ENCODE results near the gene APLN. TPM values are rescaled to one million over a fixed set of nuclear protein-coding genes. Genes with fewer than 3 reads are reported as not detected.

The APLN gene
- total and polyA plus RNA-seq, 2 donors (not counting 1 experiment from before 2014, with no cell fraction given): 0.17 to 2.4 TPM

- H4K20me1 ChIP-seq (ENCODE audit: control insufficient read depth, extremely low read depth, insufficient read depth, low read length): no peaks in the 10 kb centered on the region
- H3K9me3 ChIP-seq (ENCODE audit: control insufficient read depth, insufficient read depth, low read depth, low read length): no peaks in the 10 kb centered on the region
- no peak overlapping the region for H3K27ac ChIP-seq (ENCODE audit: insufficient read depth, low read length)
- no peaks in the 10 kb centered on the region for H3K79me2 ChIP-seq (ENCODE audit: control insufficient read depth, insufficient read depth, low read length)
- no peak overlapping the region for H3K4me2 ChIP-seq (ENCODE audit: extremely low read depth, insufficient read depth, low read length)
- no peak overlapping the region for H3K4me3 ChIP-seq (replicated peaks in 1 of 4; ENCODE audit: control extremely low read depth in 1 of 4, insufficient read depth in 1 of 4, low read depth in 3 of 4, low read length in 4 of 4)
- H2AFZ ChIP-seq (ENCODE audit: low read length): no peak overlapping the region
- no peaks in the 10 kb centered on the region for H3K36me3 ChIP-seq (ENCODE audit: control insufficient read depth, insufficient read depth, low read length)
- no peaks in the 10 kb centered on the region for H3K4me1 ChIP-seq (ENCODE audit: control insufficient read depth, extremely low read depth, insufficient read depth, low read length)
- H3K27me3 ChIP-seq (ENCODE audit: control insufficient read depth, insufficient read depth, low read length): no peaks in the 10 kb centered on the region
- TF ChIP-seq CTCF (conservative IDR thresholded peaks at IDR 0.05 in 1 of 2, IDR thresholded peaks at IDR 0.05 in 1 of 2; ENCODE audit: low read depth in 1 of 2, low read length in 2 of 2): no peak
- TF ChIP-seq EZH2 (IDR thresholded peaks at IDR 0.05; ENCODE audit: low read length, missing control alignments): no peak
- DNase-seq (ENCODE audit: low read depth in 2 of 2): no peak
- H3K9ac ChIP-seq (ENCODE audit: insufficient read depth, low read length): no peak overlapping the region
Observed at GRCh38 chrX:129597905-129598304, 56.9 kb downstream of the APLN start.

- no peak overlapping the region for H3K4me2 ChIP-seq (ENCODE audit: extremely low read depth, insufficient read depth, low read length)
- no peaks in the 10 kb centered on the region for H3K79me2 ChIP-seq (ENCODE audit: control insufficient read depth, insufficient read depth, low read length)
- no peak for TF ChIP-seq EZH2 (IDR thresholded peaks at IDR 0.05; ENCODE audit: low read length, missing control alignments)
- no peak for TF ChIP-seq CTCF (conservative IDR thresholded peaks at IDR 0.05 in 1 of 2, IDR thresholded peaks at IDR 0.05 in 1 of 2; ENCODE audit: low read depth in 1 of 2, low read length in 2 of 2)
- no peak overlapping the region for H3K9ac ChIP-seq (ENCODE audit: insufficient read depth, low read length)
- H3K4me3 ChIP-seq (replicated peaks in 1 of 4; ENCODE audit: control extremely low read depth in 1 of 4, insufficient read depth in 1 of 4, low read depth in 3 of 4, low read length in 4 of 4): no peak overlapping the region
- no peaks in the 10 kb centered on the region for H4K20me1 ChIP-seq (ENCODE audit: control insufficient read depth, extremely low read depth, insufficient read depth, low read length)
- no peaks in the 10 kb centered on the region for H3K4me1 ChIP-seq (ENCODE audit: control insufficient read depth, extremely low read depth, insufficient read depth, low read length)
- DNase-seq (ENCODE audit: low read depth in 2 of 2): no peak
- H2AFZ ChIP-seq (ENCODE audit: low read length): no peak overlapping the region
- H3K9me3 ChIP-seq (ENCODE audit: control insufficient read depth, insufficient read depth, low read depth, low read length): no peaks in the 10 kb centered on the region
- H3K27me3 ChIP-seq (ENCODE audit: control insufficient read depth, insufficient read depth, low read length): no peaks in the 10 kb centered on the region
- no peak overlapping the region for H3K27ac ChIP-seq (ENCODE audit: insufficient read depth, low read length)
- no peaks in the 10 kb centered on the region for H3K36me3 ChIP-seq (ENCODE audit: control insufficient read depth, insufficient read depth, low read length)
Observed at GRCh38 chrX:129596077-129596476, 58.7 kb downstream of the APLN start.

Other genes starting within 250 kb of the APLN start
- gene SMARCA1, start 131.5 kb downstream of the APLN start, total RNA-seq: 47.5 and 53.3 TPM in 2 replicates
- 38.3 and 74.5 TPM in 2 replicates for gene SMARCA1, start 131.5 kb downstream of the APLN start, polyA plus RNA-seq
- gene OCRL, start 114.7 kb downstream of the APLN start, total RNA-seq: 17.7 and 23.0 TPM in 2 replicates
- 28.7 and 32.1 TPM in 2 replicates for gene OCRL, start 114.7 kb downstream of the APLN start, polyA plus RNA-seq
- 0.17 and 1.5 TPM in 2 replicates for gene XPNPEP2, start 84.0 kb upstream of the APLN start, total RNA-seq
- 0.16 and 0.61 TPM in 2 replicates for gene XPNPEP2, start 84.0 kb upstream of the APLN start, polyA plus RNA-seq
- gene SASH3, start 125.0 kb upstream of the APLN start, total RNA-seq: not detected in 2 replicates
- gene SASH3, start 125.0 kb upstream of the APLN start, polyA plus RNA-seq: not detected in 2 replicates
- 13.6 and 21.8 TPM in 2 replicates for gene ZDHHC9, start 188.9 kb upstream of the APLN start, total RNA-seq
- gene ZDHHC9, start 188.9 kb upstream of the APLN start, polyA plus RNA-seq: 38.2 and 38.4 TPM in 2 replicates

Measured in fibroblast of lung (primary cell).